CD4-positive, CD25-positive, alpha-beta regulatory T cell (primary cell): ENCODE measurements around the gene CADM2. TPM values are rescaled to one million over a fixed set of nuclear protein-coding genes. Genes with fewer than 3 reads are reported as not detected.
A peak's percentile ranks its signal among the peaks of the same experiment; 100 is the strongest.
"Not testable (repeated sequence)": the region's sequence is repeated elsewhere in the genome, so short reads cannot be mapped to it uniquely, and the experiment has no call there.

Experiments used
- ATAC-seq, 2 donors: fragments of 150-1000 bp; cut with Tn5 transposase; one replicate each; pipeline ENCODE4 v1.10.0; 2021; ENCODE audit warnings: low read depth in 2 of 2, moderate number of reproducible peaks in 2 of 2, moderate library complexity in 1 of 2
- DNase-seq, 3 donors: peaks; one replicate each; pipeline versions ENCODE4 v3.0.0 to v3.0.0-alpha.2; 2012 to 2022; ENCODE audit warnings: mixed read lengths in 1 of 3
- H3K27ac ChIP-seq: one replicate; pipeline ENCODE4 v1.7.0; 2013; ENCODE audit warnings: mild to moderate bottlenecking, low read length; ENCODE audit not compliant: insufficient read depth, poor library complexity, severe bottlenecking
- H3K27me3 ChIP-seq: one replicate; pipeline ENCODE4 v1.7.0; 2013; ENCODE audit warnings: low read length; ENCODE audit not compliant: control insufficient read depth, insufficient read depth
- H3K36me3 ChIP-seq: one replicate; pipeline ENCODE4 v1.7.0; 2013; ENCODE audit warnings: mild to moderate bottlenecking, low read length, moderate library complexity; ENCODE audit not compliant: control insufficient read depth, insufficient read depth
- H3K4me1 ChIP-seq: 2 replicates; pipeline ENCODE4 v1.7.0; 2013; ENCODE audit warnings: mild to moderate bottlenecking, low read length; ENCODE audit not compliant: insufficient read depth, control insufficient read depth, poor library complexity, severe bottlenecking
- H3K4me3 ChIP-seq: one replicate; pipeline ENCODE4 v1.7.0; 2013; ENCODE audit warnings: low read depth, mild to moderate bottlenecking, low read length, moderate library complexity
- H3K9me3 ChIP-seq, 2 experiments: 1 replicate in 1 of 2; 2 replicates in 1 of 2; pipeline ENCODE4 v1.7.0; 2013; ENCODE audit warnings: low read length in 2 of 2, mild to moderate bottlenecking in 1 of 2, moderate library complexity in 1 of 2; ENCODE audit not compliant: control insufficient read depth in 2 of 2
- H3K27ac Mint-ChIP-seq, 3 donors: one replicate each; pipeline ENCODE4 v1.8.0; 2020 to 2022; ENCODE audit warnings: mild to moderate bottlenecking in 3 of 3, mixed read lengths in 3 of 3, moderate library complexity in 2 of 3
- H3K27me3 Mint-ChIP-seq: one replicate; pipeline ENCODE4 v1.8.0; 2022; ENCODE audit warnings: mild to moderate bottlenecking, mixed read lengths
- H3K36me3 Mint-ChIP-seq: one replicate; pipeline ENCODE4 v1.8.0; 2020; ENCODE audit warnings: mixed read lengths
- H3K4me1 Mint-ChIP-seq, 4 donors: one replicate each; pipeline ENCODE4 v1.8.0; 2020 to 2022; ENCODE audit warnings: mixed read lengths in 4 of 4, mild to moderate bottlenecking in 1 of 4
- H3K4me3 Mint-ChIP-seq, 4 donors: one replicate each; pipeline ENCODE4 v1.8.0; 2020 to 2022; ENCODE audit warnings: mild to moderate bottlenecking in 4 of 4, mixed read lengths in 4 of 4, moderate library complexity in 3 of 4
- H3K9me3 Mint-ChIP-seq, 7 donors: one replicate each; pipeline ENCODE4 v1.8.0; 2020 to 2022; ENCODE audit warnings: mixed read lengths in 7 of 7, mild to moderate bottlenecking in 3 of 7, moderate library complexity in 2 of 7
- polyA plus RNA-seq, 4 donors: library from polyadenylated mRNA; unstranded; fragments of 300-500 nt; fragmentation: Illumina TruSeq; gene quantifications; one replicate each; pipeline ENCODE4 v1.2.3, GENCODE V29; 2021
- total RNA-seq: library from RNA; stranded (reverse); gene quantifications from one replicate; pipeline ENCODE4 v1.2.3, GENCODE V29; 2022

Gene CADM2
- total and polyA plus RNA-seq, 5 donors from 2014 or later: not detected

DNA sequence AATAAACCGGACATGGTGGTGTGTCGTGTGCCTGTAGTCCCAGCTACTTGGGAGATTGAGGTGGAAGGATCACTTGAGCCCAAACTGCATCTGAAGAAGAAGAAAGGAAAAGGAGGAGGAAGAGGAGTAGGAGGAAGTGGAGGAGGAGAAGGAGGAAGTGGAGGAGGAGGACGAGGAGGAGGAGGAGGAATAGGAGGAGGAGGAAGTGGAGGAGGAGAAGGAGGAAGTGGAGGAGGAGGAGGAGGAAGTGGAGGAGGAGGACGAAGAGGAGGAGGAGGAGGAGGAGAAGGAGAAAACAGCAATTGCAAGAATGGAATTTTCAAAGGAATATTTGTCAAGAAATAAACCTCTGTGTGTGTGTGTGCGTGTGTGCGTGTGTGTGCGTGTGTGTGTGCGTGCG is 528.6 kb downstream of the CADM2 start:
- no peaks in the 10 kb centered on the region for H3K27me3 Mint-ChIP-seq
- ATAC-seq: no peak
- no peaks in the 10 kb centered on the region for H3K4me1 ChIP-seq
- DNase-seq: no peak
- H3K36me3 ChIP-seq: no peaks in the 10 kb centered on the region
- H3K36me3 Mint-ChIP-seq: no peaks in the 10 kb centered on the region
- H3K4me3 Mint-ChIP-seq: no peak overlapping the region
- H3K4me3 ChIP-seq: no peak overlapping the region
- H3K27me3 ChIP-seq: no peaks in the 10 kb centered on the region
- H3K9me3 Mint-ChIP-seq: peaks cover 0 to 12% (median 4%) of the 10 kb centered on the region in 7 donors
- H3K27ac ChIP-seq: no peak overlapping the region
- no peaks in the 10 kb centered on the region for H3K4me1 Mint-ChIP-seq
- H3K9me3 ChIP-seq: no peaks in the 10 kb centered on the region
- H3K27ac Mint-ChIP-seq: no peak overlapping the region

DNA sequence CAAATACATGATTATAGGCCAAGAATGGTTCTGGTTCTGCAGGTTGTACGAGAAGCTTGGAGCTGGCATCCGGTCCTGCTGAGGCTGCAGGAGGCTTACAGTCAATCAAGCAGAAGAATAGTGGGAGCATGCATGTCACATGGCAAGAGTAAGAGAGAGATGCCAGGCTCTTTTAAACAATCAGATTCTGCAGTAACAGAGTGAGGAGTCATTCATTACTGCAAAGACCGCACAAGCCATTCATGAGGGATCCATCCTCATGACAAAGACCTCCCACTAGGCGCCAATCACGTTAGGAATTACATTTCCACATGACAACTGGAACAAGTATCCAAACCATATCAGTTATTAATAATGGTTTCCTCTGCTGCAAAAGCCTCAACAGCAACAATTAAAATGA is 536.8 kb downstream of the CADM2 start:
- Histone ChIP-seq H3K4me3 (no peak overlapping the region), H3K36me3 (no peaks in the 10 kb centered on the region), H3K27ac (no peak overlapping the region), H3K27me3 (no peaks in the 10 kb centered on the region), H3K9me3 (peaks cover 0 to 6% of the 10 kb centered on the region in 2 experiments), H3K4me1 (no peaks in the 10 kb centered on the region)
- DNase-seq (no peak), ATAC-seq (no peak)
- Mint-ChIP-seq H3K9me3 (peaks cover 0 to 4% (median 2%) of the 10 kb centered on the region in 7 donors), H3K4me1 (no peaks in the 10 kb centered on the region), H3K36me3 (no peaks in the 10 kb centered on the region), H3K4me3 (no peak overlapping the region), H3K27ac (no peak overlapping the region), H3K27me3 (no peaks in the 10 kb centered on the region)

DNA sequence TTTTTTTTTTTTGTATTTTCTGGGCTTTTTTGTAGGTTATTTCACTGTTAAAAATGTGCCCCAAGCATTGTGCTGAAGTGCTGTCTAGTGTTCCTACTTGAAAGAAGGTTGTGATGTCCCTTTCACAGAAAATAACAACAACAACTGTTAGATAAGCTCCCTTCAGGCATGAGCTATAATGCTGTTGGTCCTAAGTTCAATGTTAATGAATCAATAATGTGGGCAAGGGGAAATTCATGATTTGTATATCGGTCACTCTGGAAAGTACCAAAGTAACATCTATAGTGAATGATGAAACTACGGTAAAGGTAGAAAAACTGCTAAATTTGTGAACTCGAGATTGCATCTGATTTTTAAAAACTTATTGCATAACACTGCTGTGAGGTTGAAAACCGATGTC is 539.4 kb downstream of the CADM2 start:
- no peak overlapping the region for H3K4me3 ChIP-seq
- peaks cover 0 to 3% (median 2%) of the 10 kb centered on the region in 7 donors for H3K9me3 Mint-ChIP-seq
- no peaks in the 10 kb centered on the region for H3K4me1 Mint-ChIP-seq
- H3K27me3 ChIP-seq: no peaks in the 10 kb centered on the region
- H3K36me3 ChIP-seq: no peaks in the 10 kb centered on the region
- ATAC-seq (no peak), DNase-seq (no peak)
- H3K36me3 Mint-ChIP-seq: no peaks in the 10 kb centered on the region
- H3K4me1 ChIP-seq: no peaks in the 10 kb centered on the region
- H3K4me3 Mint-ChIP-seq: no peak overlapping the region
- no peak overlapping the region for H3K27ac ChIP-seq
- peaks cover 0 to 6% of the 10 kb centered on the region in 2 experiments for H3K9me3 ChIP-seq
- H3K27ac Mint-ChIP-seq: no peak overlapping the region
- no peaks in the 10 kb centered on the region for H3K27me3 Mint-ChIP-seq

GRCh38 chr3:85502148-85502875 is 543.5 kb downstream of the CADM2 start:
- Mint-ChIP-seq H3K9me3 (peaks cover 0 to 12% (median 5%) of the 10 kb centered on the region in 7 donors), H3K27ac (no peak overlapping the region), H3K27me3 (no peaks in the 10 kb centered on the region), H3K4me3 (no peak overlapping the region), H3K36me3 (no peaks in the 10 kb centered on the region), H3K4me1 (no peaks in the 10 kb centered on the region)
- Histone ChIP-seq H3K4me3 (no peak overlapping the region), H3K4me1 (no peaks in the 10 kb centered on the region), H3K9me3 (peaks cover 0 to 6% of the 10 kb centered on the region in 2 experiments), H3K27ac (no peak overlapping the region), H3K36me3 (no peaks in the 10 kb centered on the region), H3K27me3 (no peaks in the 10 kb centered on the region)
- ATAC-seq: no peak
- DNase-seq: no peak

- not testable (repeated sequence) for H3K27ac Mint-ChIP-seq, H3K27me3 ChIP-seq, H3K9me3 ChIP-seq, H3K27ac ChIP-seq, H3K4me1 ChIP-seq, ATAC-seq, H3K27me3 Mint-ChIP-seq, H3K36me3 ChIP-seq, H3K4me3 ChIP-seq, H3K36me3 Mint-ChIP-seq, H3K4me1 Mint-ChIP-seq
- peak in 1 of 3 donors; percentile 4 for DNase-seq
- peaks cover 0 to 12% (median 5%) of the 10 kb centered on the region in 7 donors for H3K9me3 Mint-ChIP-seq
- H3K4me3 Mint-ChIP-seq: peak overlapping the region in 2 of 4 donors; percentile 65 to 73
Measured at GRCh38 chr3:85504129-85504784, 545.5 kb downstream of the CADM2 start.

DNA sequence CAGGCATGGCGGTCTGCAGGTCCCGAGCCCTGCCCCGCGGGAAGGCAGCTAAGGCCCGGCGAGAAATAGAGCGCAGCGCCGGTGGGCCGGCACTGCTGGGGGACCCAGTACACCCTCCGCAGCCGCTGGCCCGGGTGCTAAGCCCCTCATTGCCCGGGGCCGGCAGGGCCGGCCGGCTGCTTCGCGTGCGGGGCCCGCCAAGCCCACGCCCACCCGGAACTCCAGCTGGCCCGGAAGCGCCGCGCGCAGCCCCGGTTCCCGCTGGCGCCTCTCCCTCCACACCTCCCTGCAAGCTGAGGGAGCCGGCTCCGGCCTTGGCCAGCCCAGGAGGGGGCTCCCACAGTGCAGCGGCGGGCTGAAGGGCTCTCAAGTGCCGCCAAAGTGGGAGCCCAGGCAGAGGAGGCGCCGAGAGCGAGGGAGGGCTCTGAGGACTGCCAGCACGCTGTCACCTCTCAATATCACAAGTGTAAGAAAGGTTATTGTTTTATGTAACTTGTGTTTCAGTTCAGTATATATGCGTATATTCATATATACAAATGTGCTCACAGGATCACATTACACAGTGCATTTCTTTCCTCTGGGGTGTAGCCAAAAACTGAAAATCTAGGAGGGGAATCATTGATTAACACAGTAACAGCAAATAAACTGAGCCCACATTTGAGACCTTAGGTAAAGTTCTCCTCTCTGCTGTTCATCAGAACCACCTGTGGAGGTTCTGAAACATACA is 546.2 kb downstream of the CADM2 start:
- not testable (repeated sequence) for H3K4me1 Mint-ChIP-seq, H3K27me3 Mint-ChIP-seq, H3K4me3 Mint-ChIP-seq, H3K27me3 ChIP-seq, H3K4me1 ChIP-seq, H3K27ac Mint-ChIP-seq, H3K36me3 Mint-ChIP-seq, DNase-seq, H3K27ac ChIP-seq, H3K4me3 ChIP-seq, H3K36me3 ChIP-seq, ATAC-seq, H3K9me3 ChIP-seq
- H3K9me3 Mint-ChIP-seq: peaks cover 0 to 12% (median 5%) of the 10 kb centered on the region in 7 donors

GRCh38 chr3:85507052-85507451 is 548.3 kb downstream of the CADM2 start:
- not testable (repeated sequence) for H3K4me1 Mint-ChIP-seq, H3K9me3 ChIP-seq, H3K36me3 Mint-ChIP-seq, H3K27ac ChIP-seq, H3K27ac Mint-ChIP-seq, H3K27me3 ChIP-seq, DNase-seq, H3K4me3 Mint-ChIP-seq, H3K4me1 ChIP-seq, ATAC-seq, H3K36me3 ChIP-seq, H3K4me3 ChIP-seq, H3K27me3 Mint-ChIP-seq
- peaks cover 0 to 14% (median 5%) of the 10 kb centered on the region in 7 donors for H3K9me3 Mint-ChIP-seq
